ENCODE measurements around the gene GSK3A. TPM values are rescaled to one million over a fixed set of nuclear protein-coding genes. Genes with fewer than 3 reads are reported as not detected.
A peak's percentile ranks its signal among the peaks of the same experiment; 100 is the strongest.

The GSK3A gene
- total RNA-seq, 6 experiments from 2014 or later: 12.3 to 14.8 (median 13.5) TPM

DNA sequence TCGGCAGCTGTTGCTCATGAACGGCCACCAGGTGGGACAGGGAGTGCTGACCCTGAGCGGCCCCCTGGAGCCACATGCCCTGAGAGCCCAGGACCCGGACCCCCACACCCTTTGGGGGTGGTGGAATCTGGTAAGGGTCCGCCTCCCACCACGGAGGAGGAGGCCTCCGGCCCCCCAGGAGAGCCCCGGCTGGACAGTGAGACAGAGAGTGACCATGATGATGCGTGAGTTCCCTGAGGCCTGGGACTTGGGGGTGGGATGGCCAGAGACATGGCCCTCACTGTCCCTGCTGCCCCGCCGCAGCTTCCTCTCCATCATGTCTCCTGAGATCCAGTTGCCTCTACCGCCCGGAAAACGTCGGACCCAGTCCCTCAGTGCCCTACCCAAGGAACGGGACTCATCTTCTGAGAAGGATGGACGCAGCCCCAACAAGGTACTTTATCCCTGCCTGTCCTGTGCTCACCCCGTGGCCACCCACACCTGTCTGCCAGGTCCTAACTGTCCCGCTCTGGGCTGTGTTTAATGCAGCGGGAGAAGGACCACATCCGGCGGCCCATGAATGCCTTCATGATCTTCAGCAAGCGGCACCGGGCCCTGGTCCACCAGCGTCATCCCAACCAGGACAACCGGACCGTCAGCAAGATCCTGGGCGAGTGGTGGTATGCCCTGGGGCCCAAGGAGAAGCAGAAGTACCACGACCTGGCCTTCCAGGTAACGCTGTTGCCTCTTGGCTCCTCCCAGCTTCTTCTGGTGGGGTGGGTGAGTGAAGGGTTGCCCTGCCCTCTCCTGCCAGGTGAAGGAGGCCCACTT lies 44.8 kb upstream of the GSK3A start:
- 88% methylated on average over 3 of the region's 30 CpGs for whole genome bisulfite sequencing (ENCODE audit: insufficient coverage, low coverage, low lambda C conversion rate, missing lambda C conversion rate)
- ATAC-seq (no peak), DNase-seq (peak in 2 of 3 donors; percentile 25 to 53)
- no peaks in the 10 kb centered on the region for H3K27me3 ChIP-seq
- H3K4me1 ChIP-seq: peaks cover 0 to 27% (median 7%) of the 10 kb centered on the region in 4 donors
- intact Hi-C loops (cut with DNase I): loop anchor here in 1 of 2 donors (5.0 kb wide), 1 partner anchor 35 kb away; no protein-coding TSS in a partner anchor
- H3K27ac ChIP-seq: no peak overlapping the region
- no peak for TF ChIP-seq POLR2A (IDR thresholded peaks at IDR 0.05)
- TF ChIP-seq, protein P1, sequence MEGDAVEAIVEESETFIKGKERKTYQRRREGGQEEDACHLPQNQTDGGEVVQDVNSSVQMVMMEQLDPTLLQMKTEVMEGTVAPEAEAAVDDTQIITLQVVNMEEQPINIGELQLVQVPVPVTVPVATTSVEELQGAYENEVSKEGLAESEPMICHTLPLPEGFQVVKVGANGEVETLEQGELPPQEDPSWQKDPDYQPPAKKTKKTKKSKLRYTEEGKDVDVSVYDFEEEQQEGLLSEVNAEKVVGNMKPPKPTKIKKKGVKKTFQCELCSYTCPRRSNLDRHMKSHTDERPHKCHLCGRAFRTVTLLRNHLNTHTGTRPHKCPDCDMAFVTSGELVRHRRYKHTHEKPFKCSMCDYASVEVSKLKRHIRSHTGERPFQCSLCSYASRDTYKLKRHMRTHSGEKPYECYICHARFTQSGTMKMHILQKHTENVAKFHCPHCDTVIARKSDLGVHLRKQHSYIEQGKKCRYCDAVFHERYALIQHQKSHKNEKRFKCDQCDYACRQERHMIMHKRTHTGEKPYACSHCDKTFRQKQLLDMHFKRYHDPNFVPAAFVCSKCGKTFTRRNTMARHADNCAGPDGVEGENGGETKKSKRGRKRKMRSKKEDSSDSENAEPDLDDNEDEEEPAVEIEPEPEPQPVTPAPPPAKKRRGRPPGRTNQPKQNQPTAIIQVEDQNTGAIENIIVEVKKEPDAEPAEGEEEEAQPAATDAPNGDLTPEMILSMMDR (IDR thresholded peaks at IDR 0.05): no peak
- no peaks in the 10 kb centered on the region for H3K9me3 ChIP-seq
- H3K36me3 ChIP-seq: peaks cover 0 to 49% (median 31%) of the 10 kb centered on the region in 4 donors
- H3K4me3 ChIP-seq: no peak overlapping the region

DNA sequence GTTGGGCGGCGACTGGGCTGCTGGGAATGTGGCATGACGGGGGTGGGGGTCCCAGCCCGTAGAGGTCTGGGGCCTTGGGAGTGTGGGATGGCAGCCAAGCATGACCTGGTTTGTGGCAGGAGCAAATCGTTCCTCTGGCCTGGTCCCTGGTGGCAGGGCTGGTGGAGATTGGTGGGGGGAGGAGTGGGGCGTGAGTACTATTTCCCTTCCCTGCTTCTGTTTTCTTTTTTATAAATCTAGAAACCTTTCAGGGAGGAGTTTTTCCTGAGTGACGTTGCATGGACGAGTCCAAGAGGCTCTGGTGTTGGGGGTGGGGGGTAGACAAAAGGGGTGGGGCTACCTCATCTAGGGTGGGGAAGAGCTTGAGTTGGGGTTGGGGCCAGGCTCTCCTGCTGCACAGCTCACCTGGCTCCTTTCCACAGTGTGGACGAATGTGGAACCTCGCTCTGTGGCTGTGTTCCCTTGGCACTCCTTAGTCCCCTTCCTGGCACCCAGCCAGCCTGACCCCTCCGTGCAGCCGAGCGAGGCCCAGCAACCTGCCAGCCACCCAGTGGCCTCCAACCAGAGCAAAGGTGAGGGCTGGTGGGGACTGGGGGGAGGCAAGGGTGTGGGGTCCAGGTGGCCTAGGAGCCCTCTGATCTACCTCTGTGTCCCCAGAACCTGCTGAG lies 44.1 kb upstream of the GSK3A start:
- intact Hi-C loops (cut with DNase I): loop anchor here in 1 of 2 donors (5.0 kb wide), 1 partner anchor 34 kb away; no protein-coding TSS in a partner anchor
- peaks cover 0 to 46% (median 28%) of the 10 kb centered on the region in 4 donors for H3K36me3 ChIP-seq
- WGBS (ENCODE audit: insufficient coverage, low coverage, low lambda C conversion rate, missing lambda C conversion rate): 30% methylated on average over 13 of the region's 13 CpGs
- H3K27ac ChIP-seq: peak overlapping the region in 1 of 3 donors; percentile 7
- H3K4me1 ChIP-seq: peaks cover 0 to 30% (median 7%) of the 10 kb centered on the region in 4 donors
- no peaks in the 10 kb centered on the region for H3K9me3 ChIP-seq
- TF ChIP-seq POLR2A (IDR thresholded peaks at IDR 0.05): no peak
- TF ChIP-seq, protein P1 (IDR thresholded peaks at IDR 0.05): no peak
- no peak for ATAC-seq
- peak; percentile 45 to 65 (median 64) for DNase-seq
- H3K27me3 ChIP-seq: no peaks in the 10 kb centered on the region
- no peak overlapping the region for H3K4me3 ChIP-seq

DNA sequence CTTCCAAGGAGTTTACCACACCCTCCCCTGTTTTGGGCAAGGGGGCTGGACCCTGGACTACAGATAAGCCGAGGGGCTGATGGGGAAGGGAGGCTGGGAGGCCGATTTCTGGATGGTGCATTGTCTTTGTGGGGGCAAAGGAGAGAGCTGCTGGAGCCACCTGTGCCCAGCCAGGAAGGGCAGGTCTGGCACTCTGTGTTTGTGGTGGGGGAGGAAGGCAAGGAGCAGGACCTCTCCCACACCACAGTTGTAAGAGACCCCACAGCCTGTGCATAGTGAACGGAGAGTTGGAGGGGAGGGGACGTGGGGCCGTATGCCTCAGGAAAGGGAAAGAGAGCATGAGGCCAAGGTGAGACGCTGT lies 43.6 kb upstream of the GSK3A start:
- Histone ChIP-seq H3K27ac (peak overlapping the region in 1 of 3 donors; percentile 7), H3K36me3 (peaks cover 0 to 41% (median 25%) of the 10 kb centered on the region in 4 donors), H3K27me3 (no peaks in the 10 kb centered on the region), H3K4me3 (no peak overlapping the region), H3K9me3 (no peaks in the 10 kb centered on the region), H3K4me1 (peaks cover 0 to 35% (median 10%) of the 10 kb centered on the region in 4 donors)
- no peak for DNase-seq
- TF ChIP-seq, protein P1 (IDR thresholded peaks at IDR 0.05): no peak
- TF ChIP-seq POLR2A (IDR thresholded peaks at IDR 0.05): no peak
- no peak for ATAC-seq
- WGBS (ENCODE audit: insufficient coverage, low coverage, low lambda C conversion rate, missing lambda C conversion rate): 27% methylated on average over 2 of the region's 6 CpGs
- intact Hi-C loops (cut with DNase I): loop anchor here in 1 of 2 donors (5.0 kb wide), 1 partner anchor 34 kb away; no protein-coding TSS in a partner anchor

DNA sequence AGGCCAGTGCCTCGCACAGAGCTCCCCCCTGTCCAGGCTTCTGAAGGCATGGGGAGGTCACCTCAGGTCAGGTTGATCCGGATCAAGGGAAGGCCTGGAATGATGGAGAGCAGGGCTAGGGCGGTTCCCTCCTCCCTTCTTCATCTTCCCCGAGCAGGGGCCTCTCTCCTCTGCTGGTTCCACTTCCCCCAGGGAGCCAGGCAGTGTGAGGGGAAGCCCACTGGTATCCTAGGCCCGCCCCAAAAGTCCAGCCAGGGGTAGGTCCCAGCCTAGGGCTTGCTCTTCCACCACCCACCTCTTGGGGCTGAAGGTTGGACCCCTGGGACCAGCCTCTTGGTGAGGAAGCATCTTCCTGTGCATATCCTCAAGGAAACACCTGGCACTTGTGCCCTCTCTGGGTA lies 43.1 kb upstream of the GSK3A start:
- TF ChIP-seq, protein P1 (IDR thresholded peaks at IDR 0.05): no peak
- no peak for TF ChIP-seq POLR2A (IDR thresholded peaks at IDR 0.05)
- Histone ChIP-seq H3K27me3 (no peaks in the 10 kb centered on the region), H3K9me3 (no peaks in the 10 kb centered on the region), H3K36me3 (peaks cover 0 to 36% (median 23%) of the 10 kb centered on the region in 4 donors), H3K4me3 (no peak overlapping the region), H3K4me1 (peaks cover 0 to 36% (median 11%) of the 10 kb centered on the region in 4 donors), H3K27ac (peak overlapping the region in 1 of 3 donors; percentile 7)
- DNase-seq (peak in 2 of 3 donors; percentile 30 to 51), ATAC-seq (no peak)
- intact Hi-C loops (cut with DNase I): loop anchor here in 1 of 2 donors (5.0 kb wide), 1 partner anchor 33 kb away; no protein-coding TSS in a partner anchor
- 70% methylated on average over 2 of the region's 5 CpGs for WGBS (ENCODE audit: insufficient coverage, low coverage, low lambda C conversion rate, missing lambda C conversion rate)
